SIG-M5 (cell line): ENCODE data around the gene OLFM1.

ENCODE experiments used
- DNase-seq: peaks from one replicate; lab custom pipeline; 2025; lab: John Stamatoyannopoulos, UW

Gene OLFM1

GRCh38 chr9:135087489-135087792 lies at the start of gene OLFM1:
TSS of gene OLFM1 (plus strand) at chr9:135087668. CDS start at chr9:135087990, 322 bp downstream.
- no peak for DNase-seq

GRCh38 chr9:135038331-135038730 lies 49.1 kb upstream of the OLFM1 start:
- DNase-seq: no peak

- no peak for DNase-seq
These were observed 48.6 kb upstream of the OLFM1 start for GRCh38 chr9:135038826-135039225.

GRCh38 chr9:135039266-135039870 lies 48.1 kb upstream of the OLFM1 start:
- no peak for DNase-seq

GRCh38 chr9:135039916-135040645 lies 47.4 kb upstream of the OLFM1 start:
- no peak for DNase-seq

GRCh38 chr9:135040892-135041291 lies 46.6 kb upstream of the OLFM1 start:
- DNase-seq: no peak

GRCh38 chr9:135043345-135043744 lies 44.1 kb upstream of the OLFM1 start:
- DNase-seq: no peak

GRCh38 chr9:135045264-135045927 lies 42.1 kb upstream of the OLFM1 start:
- DNase-seq: no peak

- DNase-seq: no peak
These were observed 41.3 kb upstream of the OLFM1 start for GRCh38 chr9:135045928-135046738.

- no peak for DNase-seq
These were observed 40.6 kb upstream of the OLFM1 start for GRCh38 chr9:135046739-135047350.

GRCh38 chr9:135047521-135047920 lies 39.9 kb upstream of the OLFM1 start:
- no peak for DNase-seq

- DNase-seq: no peak
These were observed 39.3 kb upstream of the OLFM1 start for GRCh38 chr9:135048046-135048757.

GRCh38 chr9:135048758-135049444 lies 38.6 kb upstream of the OLFM1 start:
- no peak for DNase-seq

- no peak for DNase-seq
These were observed 38.0 kb upstream of the OLFM1 start for GRCh38 chr9:135049460-135049859.

- DNase-seq: no peak
These were observed 37.1 kb upstream of the OLFM1 start for GRCh38 chr9:135050072-135050990.

GRCh38 chr9:135051316-135052038 lies 36.0 kb upstream of the OLFM1 start:
- DNase-seq: no peak

GRCh38 chr9:135053133-135053532 lies 34.3 kb upstream of the OLFM1 start:
- no peak for DNase-seq

GRCh38 chr9:135055181-135055580 lies 32.3 kb upstream of the OLFM1 start:
- no peak for DNase-seq

- DNase-seq: no peak
These were observed 30.9 kb upstream of the OLFM1 start for GRCh38 chr9:135056541-135056940.
